IMR-90 (cell line): ENCODE results near the gene SYNPR. TPM values are rescaled to one million over a fixed set of nuclear protein-coding genes. Genes with fewer than 3 reads are reported as not detected.

Experiments used
- ATAC-seq: fragments of 200-7000 bp; cut with Tn5 transposase; 2 replicates; pipeline ENCODE4 v1.9.1; 2020; ENCODE audit warnings: low read depth, mild to moderate bottlenecking, moderate library complexity
- BruUV-seq: library from RNA; stranded (reverse); fragments of 400-500 nt; replicated peaks from 2 replicates; lab custom pipeline; 2021; lab: Mats Ljungman, UMichigan
- CTCF ChIA-PET: fragments of 300-600 bp; formaldehyde crosslinking; extraction: SDS; loops from one replicate; lab custom pipeline; 2021; ENCODE audit warnings: antibody characterized with exemption; lab: Yijun Ruan, JAX
- POLR2A ChIA-PET: fragments of 300-600 bp; sonication (Branson Sonifier 250); formaldehyde crosslinking; loops from one replicate; lab custom pipeline; 2022; ENCODE audit warnings: antibody characterized with exemption; ENCODE audit not compliant: unreplicated experiment; lab: Charles Lee
- DNase-seq: peaks from one replicate; pipeline ENCODE4 v3.0.0; 2013
- H2AFZ ChIP-seq: replicated peaks from 2 replicates; pipeline ENCODE3; 2013; ENCODE audit warnings: low read length, mild to moderate bottlenecking; ENCODE audit not compliant: poor library complexity
- H2AK5ac ChIP-seq: 2 replicates; pipeline ENCODE4 v1.6.1; 2013; ENCODE audit warnings: low read depth, low read length, inconsistent platforms
- H2AK9ac ChIP-seq: replicated peaks from 2 replicates; pipeline ENCODE3; 2013; ENCODE audit warnings: mild to moderate bottlenecking, low read depth, low read length, moderate library complexity; ENCODE audit not compliant: poor library complexity
- H2BK120ac ChIP-seq: 2 replicates; pipeline ENCODE4 v1.6.1; 2013; ENCODE audit warnings: low read depth, low read length, inconsistent platforms
- H2BK15ac ChIP-seq: 3 replicates; pipeline ENCODE4 v1.6.1; 2013; ENCODE audit warnings: low read depth, low read length, inconsistent platforms
- H2BK20ac ChIP-seq: 2 replicates; pipeline ENCODE4 v1.6.1; 2013; ENCODE audit warnings: low read depth, mild to moderate bottlenecking, inconsistent platforms, low read length, moderate library complexity
- H2BK5ac ChIP-seq: 2 replicates; pipeline ENCODE4 v1.6.1; 2013; ENCODE audit warnings: mild to moderate bottlenecking, low read depth, low read length, inconsistent platforms; ENCODE audit not compliant: poor library complexity, severe bottlenecking
- H3K14ac ChIP-seq: replicated peaks from 2 replicates; pipeline ENCODE4 v1.6.1; 2013; ENCODE audit warnings: low read depth, low read length, inconsistent platforms
- H3K18ac ChIP-seq: 2 replicates; pipeline ENCODE4 v1.6.1; 2013; ENCODE audit warnings: low read depth, low read length, control low read depth
- H3K23ac ChIP-seq: 2 replicates; pipeline ENCODE4 v1.6.1; 2013; ENCODE audit warnings: low read depth, low read length, inconsistent platforms
- H3K27ac ChIP-seq: 2 replicates; pipeline ENCODE4 v1.5.1; 2013; ENCODE audit warnings: mild to moderate bottlenecking, control low read depth, low read length; ENCODE audit not compliant: insufficient read depth
- H3K27me3 ChIP-seq: 2 replicates; pipeline ENCODE4 v1.6.1; 2013; ENCODE audit warnings: low read length; ENCODE audit not compliant: control insufficient read depth, insufficient read depth
- H3K36me3 ChIP-seq: 2 replicates; pipeline ENCODE4 v1.6.1; 2013; ENCODE audit warnings: low read length, mixed read lengths; ENCODE audit not compliant: control insufficient read depth, insufficient read depth
- H3K4ac ChIP-seq: 2 replicates; pipeline ENCODE4 v1.6.1; 2013; ENCODE audit warnings: low read depth, low read length, inconsistent platforms
- H3K4me1 ChIP-seq: 2 replicates; pipeline ENCODE4 v1.6.1; 2013; ENCODE audit warnings: low read length, mixed read lengths; ENCODE audit not compliant: control insufficient read depth, insufficient read depth
- H3K4me2 ChIP-seq: 2 replicates; pipeline ENCODE4 v1.6.1; 2013; ENCODE audit warnings: low read depth, mild to moderate bottlenecking, control low read depth, low read length, moderate library complexity
- H3K4me3 ChIP-seq: 2 replicates; pipeline ENCODE4 v1.5.1; 2013; ENCODE audit warnings: low read depth, mild to moderate bottlenecking, control low read depth, low read length, moderate library complexity; ENCODE audit not compliant: insufficient read depth
- H3K56ac ChIP-seq: 2 replicates; pipeline ENCODE4 v1.6.1; 2013; ENCODE audit warnings: low read length, inconsistent platforms; ENCODE audit not compliant: insufficient read depth; ENCODE audit errors: extremely low read depth
- H3K79me1 ChIP-seq, 2 experiments: 2 replicates each; pipeline ENCODE4 v1.6.1; 2013; ENCODE audit warnings: low read length in 2 of 2, inconsistent platforms in 1 of 2, low read depth in 1 of 2
- H3K9ac ChIP-seq: 2 replicates; pipeline ENCODE4 v1.6.1; 2013; ENCODE audit warnings: low read depth, low read length, control low read depth
- H3K9me1 ChIP-seq: 2 replicates; pipeline ENCODE4 v1.6.1; 2013; ENCODE audit warnings: low read length, inconsistent platforms; ENCODE audit not compliant: insufficient read depth
- H3K9me3 ChIP-seq: 2 replicates; pipeline ENCODE4 v1.6.1; 2013; ENCODE audit warnings: low read length; ENCODE audit not compliant: control insufficient read depth, insufficient read depth
- H4K20me1 ChIP-seq: 2 replicates; pipeline ENCODE4 v1.6.1; 2013; ENCODE audit warnings: low read length, inconsistent platforms; ENCODE audit not compliant: insufficient read depth
- H4K5ac ChIP-seq: 2 replicates; pipeline ENCODE4 v1.6.1; 2013; ENCODE audit warnings: mild to moderate bottlenecking, low read depth, low read length, control low read depth
- H4K8ac ChIP-seq, 2 experiments: 2 replicates each; pipeline ENCODE4 v1.6.1; 2013; ENCODE audit warnings: low read depth in 2 of 2, low read length in 2 of 2, control low read depth in 1 of 2, inconsistent platforms in 1 of 2
- H4K91ac ChIP-seq: 2 replicates; pipeline ENCODE4 v1.6.1; 2013; ENCODE audit warnings: low read depth, low read length, inconsistent platforms; ENCODE audit not compliant: insufficient read depth
- BHLHE40 ChIP-seq: fragments of 150-350 bp; IDR thresholded peaks from 2 replicates; pipeline ENCODE4 v1.6.1; 2016; ENCODE audit warnings: mild to moderate bottlenecking, low read depth, low read length
- CEBPB ChIP-seq: IDR thresholded peaks from 2 replicates; pipeline ENCODE4 v1.6.1; 2012; ENCODE audit warnings: low read depth, low read length, improper control_type of control experiment
- CHD1 ChIP-seq: IDR thresholded peaks from 2 replicates; pipeline ENCODE4 v1.6.1; 2012; ENCODE audit warnings: low read depth, low read length, improper control_type of control experiment
- CTCF ChIP-seq: conservative IDR thresholded peaks from 2 replicates; pipeline ENCODE4 v1.5.1; 2012; ENCODE audit warnings: mild to moderate bottlenecking, low read depth, low read length, improper control_type of control experiment
- FOS ChIP-seq: fragments of 150-350 bp; IDR thresholded peaks from 2 replicates; pipeline ENCODE4 v1.6.1; 2016; ENCODE audit warnings: low read depth, low read length
- MAFK ChIP-seq: IDR thresholded peaks from 2 replicates; pipeline ENCODE4 v1.6.1; 2012; ENCODE audit warnings: low read depth, low read length, improper control_type of control experiment
- MAZ ChIP-seq: IDR thresholded peaks from 2 replicates; pipeline ENCODE4 v1.6.1; 2012; ENCODE audit warnings: low read depth, mild to moderate bottlenecking, low read length, improper control_type of control experiment, moderate library complexity, borderline replicate concordance
- MXI1 ChIP-seq: IDR thresholded peaks from 2 replicates; pipeline ENCODE4 v1.6.1; 2012; ENCODE audit warnings: low read depth, mild to moderate bottlenecking, low read length, moderate library complexity, borderline replicate concordance
- NFE2L2 ChIP-seq: fragments of 150-350 bp; IDR thresholded peaks from 2 replicates; pipeline ENCODE4 v1.6.1; 2016; ENCODE audit warnings: low read depth, mild to moderate bottlenecking, low read length
- POLR2A ChIP-seq: IDR thresholded peaks from 2 replicates; pipeline ENCODE4 v1.6.1; 2012; ENCODE audit warnings: mild to moderate bottlenecking, low read depth, low read length
- RAD21 ChIP-seq: IDR thresholded peaks from 2 replicates; pipeline ENCODE4 v1.6.1; 2012; ENCODE audit warnings: low read length, improper control_type of control experiment
- RCOR1 ChIP-seq: IDR thresholded peaks from 2 replicates; pipeline ENCODE4 v1.6.1; 2012; ENCODE audit warnings: mild to moderate bottlenecking, low read length, improper control_type of control experiment; ENCODE audit not compliant: insufficient replicate concordance
- RFX5 ChIP-seq: IDR thresholded peaks from 2 replicates; pipeline ENCODE4 v1.8.0; 2012; ENCODE audit warnings: low read depth, mild to moderate bottlenecking, low read length, moderate library complexity
- SMC3 ChIP-seq: fragments of 150-350 bp; IDR thresholded peaks from 2 replicates; pipeline ENCODE4 v1.6.1; 2016; ENCODE audit warnings: low read depth, mild to moderate bottlenecking, antibody characterized with exemption, low read length, moderate library complexity
- USF2 ChIP-seq: fragments of 150-350 bp; IDR thresholded peaks from 2 replicates; pipeline ENCODE4 v1.6.1; 2017; ENCODE audit warnings: mild to moderate bottlenecking, antibody characterized with exemption, low read length, low read depth
- WGBS, 2 experiments: methylation state at CpG; one replicate each; pipeline versions ENCODE4 v1.1.5 to v1.1.7; 2013; ENCODE audit warnings: missing lambda C conversion rate in 2 of 2; ENCODE audit not compliant: insufficient read length in 1 of 2; ENCODE audit errors: extremely low coverage in 2 of 2; 5-methylcytosine and 5-hydroxymethylcytosine counted together
- dilution Hi-C: fragments of 300-500 bp; cut with HindIII; formaldehyde crosslinking; loops from one replicate; pipeline ENCODE4 v1.14.3; 2018; ENCODE audit warnings: low sequenced_read_pairs; ENCODE audit not compliant: unreplicated experiment
- in situ Hi-C: fragments of 300-500 bp; cut with MboI; formaldehyde crosslinking; loops from 3 replicates; pipeline ENCODE4 v1.14.3; 2019; ENCODE audit warnings: low sequenced_read_pairs, inconsistent platforms, mixed read lengths
- intact Hi-C: fragments of 100-400 bp; cut with micrococcal nuclease; formaldehyde crosslinking; loops from 2 replicates; pipeline ENCODE4 v1.10.0; 2022
- polyA plus RNA-seq, 3 experiments: library from polyadenylated mRNA; depleted of rRNA; stranded (reverse); fragments of >200 nt; gene quantifications; 2 replicates each; pipeline ENCODE4 v1.2.3, GENCODE V29; 2012; ENCODE audit warnings: low replicate concordance in 1 of 3
- total RNA-seq: library from RNA; depleted of rRNA; stranded (reverse); fragments of >200 nt; gene quantifications from 2 replicates; pipeline ENCODE4 v1.2.3, GENCODE V29; 2012

The SYNPR gene
- total and polyA plus RNA-seq, 2 of the 4 experiments (the other 2 are of a cell fraction), result not detected

DNA sequence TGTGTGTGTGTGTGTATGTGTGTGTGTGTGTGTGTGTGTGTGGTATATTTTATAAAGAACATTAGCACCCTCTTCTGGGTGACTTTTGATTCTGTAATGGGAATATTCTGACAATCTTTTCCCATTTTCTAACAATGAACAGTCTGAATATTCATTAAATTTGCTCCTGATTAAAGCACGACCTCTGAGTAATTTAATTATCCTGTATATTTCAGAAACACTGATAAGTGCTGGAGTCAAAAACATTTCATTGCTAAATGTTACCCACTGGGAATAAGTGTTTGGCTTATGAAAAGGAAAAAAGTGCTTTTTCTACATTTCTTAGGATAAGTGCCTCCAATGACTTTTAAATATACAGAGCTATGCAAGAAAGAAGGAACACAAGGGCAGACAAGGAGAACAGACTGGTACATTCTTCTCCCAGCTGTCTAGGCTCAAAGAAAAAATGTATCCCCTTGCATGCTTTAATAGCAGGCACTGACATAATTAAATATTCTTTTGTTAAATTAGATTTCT is 32.3 kb upstream of the SYNPR start:
- H3K9me3 ChIP-seq, result no peaks in the 10 kb centered on the region
- ATAC-seq (no peak), DNase-seq (no peak)
- H3K14ac ChIP-seq, result no peak overlapping the region
- H3K27me3 ChIP-seq, result no peaks in the 10 kb centered on the region
- H3K36me3 ChIP-seq, result no peaks in the 10 kb centered on the region
- no peak overlapping the region for H4K91ac ChIP-seq
- H3K4me2 ChIP-seq, result no peak overlapping the region
- H2AK5ac ChIP-seq, result no peak overlapping the region
- no peak overlapping the region for H2AK9ac ChIP-seq
- no peaks in the 10 kb centered on the region for H3K4me1 ChIP-seq
- H4K20me1 ChIP-seq, result no peaks in the 10 kb centered on the region
- intact Hi-C loops, result no loop called here
- CTCF ChIA-PET, result no interaction called here
- H2BK20ac ChIP-seq, result no peak overlapping the region
- H3K56ac ChIP-seq, result no peak overlapping the region
- no peak overlapping the region for H3K27ac ChIP-seq
- H2BK5ac ChIP-seq, result no peak overlapping the region
- in situ Hi-C loops, result loop anchor here (25.0 kb wide), 2 partner anchors 92 to 1033 kb away; no protein-coding TSS in a partner anchor
- no peak overlapping the region for H2AFZ ChIP-seq
- no peaks in the 10 kb centered on the region for H3K9me1 ChIP-seq
- H4K8ac ChIP-seq, result no peak overlapping the region
- H3K4me3 ChIP-seq, result no peak overlapping the region
- TF ChIP-seq CEBPB (no peak), USF2 (no peak), CTCF (no peak), FOS (no peak), RFX5 (no peak), RAD21 (no peak), SMC3 (no peak), MAFK (no peak), POLR2A (no peak), NFE2L2 (no peak), MAZ (no peak), MXI1 (no peak), CHD1 (no peak), BHLHE40 (no peak), RCOR1 (no peak)
- no peak overlapping the region for H4K5ac ChIP-seq
- no peak overlapping the region for H3K23ac ChIP-seq
- H3K4ac ChIP-seq, result no peak overlapping the region
- no peak overlapping the region for H3K9ac ChIP-seq
- no peak overlapping the region for H2BK15ac ChIP-seq
- dilution Hi-C loops, result no loop called here
- no CpG with 5 or more reads among the region's 1 CpG for WGBS, 2 experiments
- H3K18ac ChIP-seq, result no peak overlapping the region
- POLR2A ChIA-PET, result no interaction called here
- H3K79me1 ChIP-seq, result no peaks in the 10 kb centered on the region
- H2BK120ac ChIP-seq, result no peak overlapping the region
- no TSS peak for BruUV-seq
